NT2/D1 (cell line): Measurements from ENCODE around the gene ARHGEF10L.

Experiments
- SUZ12 ChIP-seq: IDR thresholded peaks from 2 replicates; pipeline ENCODE4 v1.6.1; 2011; ENCODE audit not compliant: insufficient read length, insufficient read depth; ENCODE audit errors: extremely low read depth
- ZNF274 ChIP-seq: IDR thresholded peaks from 2 replicates; pipeline ENCODE4 v1.6.1; 2011; ENCODE audit warnings: mild to moderate bottlenecking, low read depth, low read length

DNA sequence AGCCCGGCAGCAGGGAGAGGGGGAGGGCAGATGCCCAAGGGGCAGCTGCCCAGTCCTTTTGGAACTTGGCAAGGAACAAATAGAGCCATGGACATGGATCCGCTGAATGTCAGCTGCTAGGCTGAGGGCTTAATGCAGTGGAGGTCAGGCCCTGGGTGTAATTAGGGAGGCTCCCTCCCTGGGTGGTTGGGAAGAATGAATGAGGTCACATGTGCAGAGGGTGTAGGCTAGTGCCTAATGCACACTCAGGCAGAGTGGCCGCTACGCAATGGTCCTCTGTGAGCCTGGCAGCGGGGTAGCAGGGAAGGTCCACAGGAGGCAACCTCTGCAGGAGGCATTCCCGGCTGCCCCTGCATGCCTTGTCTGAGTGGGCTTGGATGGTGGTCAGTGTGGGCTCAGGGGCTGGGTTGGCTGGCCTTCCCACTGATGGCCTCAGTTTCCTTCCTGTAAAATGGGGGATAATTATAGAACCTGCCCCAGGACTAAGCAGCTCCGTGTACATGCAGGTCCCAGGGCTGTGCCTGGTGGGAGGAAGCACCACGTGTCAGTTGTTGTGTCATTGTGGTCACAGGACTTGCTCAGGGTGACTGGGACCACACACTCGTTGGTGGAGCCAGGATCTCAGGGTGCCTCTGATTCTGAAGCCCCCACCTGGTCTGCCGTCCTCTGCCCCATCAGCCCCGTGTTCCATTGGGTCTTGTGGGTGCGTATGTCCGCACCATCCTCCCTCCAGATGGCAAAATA, 134.0 kb downstream of the ARHGEF10L start:
- no peak for TF ChIP-seq ZNF274
- no peak for TF ChIP-seq SUZ12
